Sciatic nerve (tissue), 2 donors: ENCODE results near the gene FCN2. TPM values are rescaled to one million over a fixed set of nuclear protein-coding genes. Genes with fewer than 3 reads are reported as not detected.

Experiments used
- ATAC-seq: fragments of 200-7000 bp; cut with Tn5 transposase; one replicate; pipeline ENCODE4 v1.9.1; 2020; ENCODE audit warnings: mild to moderate bottlenecking, moderate library complexity
- DNase-seq: peaks from one replicate; pipeline ENCODE4 v3.0.0-alpha.2; 2020; ENCODE audit warnings: low spot score
- intact Hi-C: fragments of 100-400 bp; cut with DNase I; formaldehyde crosslinking; loops from one replicate; pipeline ENCODE4 v1.14.2; 2022
- total RNA-seq: library from RNA; stranded (reverse); fragmentation: NEBNext Ultra II Directional; extraction: Animal tissue kit (Norgen Biotek cat#: 25700); gene quantifications from one replicate; pipeline ENCODE4 v1.2.1, GENCODE V29; 2021
- donor health status: DM: no; HTN: no; CAD: no.
- donor health status: DM: no; HTN: no; CAD: no.

Gene FCN2
- total RNA-seq, 1 donor from 2014 or later, result not detected

- DNase-seq (no peak), ATAC-seq (no peak)
- intact Hi-C loops, result no loop called here
Measured at GRCh38 chr9:134884492-134884891, 3.9 kb downstream of the FCN2 start.

- DNase-seq (no peak), ATAC-seq (no peak)
- intact Hi-C loops, result no loop called here
Measured at GRCh38 chr9:134885001-134885678, 4.5 kb downstream of the FCN2 start.

- ATAC-seq (no peak), DNase-seq (no peak)
- intact Hi-C loops, result no loop called here
Measured at GRCh38 chr9:134885679-134886412, 5.2 kb downstream of the FCN2 start.

- ATAC-seq, result no peak
- intact Hi-C loops, result no loop called here
- DNase-seq, result no peak
Measured at GRCh38 chr9:134886413-134886913, 5.9 kb downstream of the FCN2 start.

GRCh38 chr9:134887219-134887618, 6.6 kb downstream of the FCN2 start:
- DNase-seq (no peak), ATAC-seq (no peak)
- intact Hi-C loops, result no loop called here

GRCh38 chr9:134887686-134888602, 7.3 kb downstream of the FCN2 start:
- DNase-seq (no peak), ATAC-seq (no peak)
- intact Hi-C loops, result no loop called here

GRCh38 chr9:134888603-134889190, 8.1 kb downstream of the FCN2 start:
- intact Hi-C loops, result no loop called here
- ATAC-seq (no peak), DNase-seq (no peak)

- DNase-seq (no peak), ATAC-seq (no peak)
- intact Hi-C loops, result no loop called here
Measured at GRCh38 chr9:134889386-134890154, 9.0 kb downstream of the FCN2 start.

- DNase-seq (no peak), ATAC-seq (no peak)
- intact Hi-C loops, result no loop called here
Measured at GRCh38 chr9:134890155-134890495, 9.5 kb downstream of the FCN2 start.

- ATAC-seq (no peak), DNase-seq (peak; percentile 43)
- intact Hi-C loops, result no loop called here
Measured at GRCh38 chr9:134891053-134891452, 10.4 kb downstream of the FCN2 start.

- intact Hi-C loops, result no loop called here
- ATAC-seq (no peak), DNase-seq (peak; percentile 42)
Measured at GRCh38 chr9:134891713-134892112, 11.1 kb downstream of the FCN2 start.

- no peak for ATAC-seq
- intact Hi-C loops, result no loop called here
- DNase-seq, result peak; percentile 33
Measured at GRCh38 chr9:134892221-134892620, 11.6 kb downstream of the FCN2 start.

GRCh38 chr9:134892820-134893420, 12.3 kb downstream of the FCN2 start:
- intact Hi-C loops, result no loop called here
- ATAC-seq (no peak), DNase-seq (peak; percentile 33)

- intact Hi-C loops, result no loop called here
- ATAC-seq, result no peak
- DNase-seq, result peak; percentile 31
Measured at GRCh38 chr9:134894136-134894860, 13.7 kb downstream of the FCN2 start.

GRCh38 chr9:134895097-134895496, 14.5 kb downstream of the FCN2 start:
- intact Hi-C loops, result no loop called here
- peak; percentile 85 for ATAC-seq
- DNase-seq, result peak; percentile 56

GRCh38 chr9:134895567-134895907, 14.9 kb downstream of the FCN2 start:
- DNase-seq (no peak), ATAC-seq (no peak)
- intact Hi-C loops, result no loop called here

GRCh38 chr9:134895908-134896833, 15.6 kb downstream of the FCN2 start:
- intact Hi-C loops, result no loop called here
- peak; percentile 84 for ATAC-seq
- peak; percentile 80 for DNase-seq
